Measurements from ENCODE around the gene FIGLA.

DNA sequence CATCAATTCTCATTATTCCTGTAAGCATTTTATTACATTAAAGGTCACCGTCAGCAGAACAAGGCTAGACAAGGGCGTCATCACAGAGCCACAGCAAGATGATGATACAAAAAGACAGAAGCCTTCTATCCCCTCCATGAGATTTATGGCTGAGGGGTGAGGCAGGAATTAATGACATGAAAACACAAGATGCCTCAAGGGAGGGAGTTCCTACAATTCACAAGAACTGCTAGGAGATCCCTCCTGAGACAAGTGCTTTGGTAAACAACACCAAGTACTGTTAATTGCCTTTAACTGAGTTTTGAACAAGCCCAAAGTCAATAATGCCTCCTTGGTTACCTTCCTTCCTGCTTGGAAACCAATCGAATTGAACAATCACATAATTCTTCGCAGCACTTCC lies 36.5 kb downstream of the FIGLA start:
- TF ChIP-seq CTCF (IDR thresholded peaks at IDR 0.05) = no peak
- TF ChIP-seq, protein P1, sequence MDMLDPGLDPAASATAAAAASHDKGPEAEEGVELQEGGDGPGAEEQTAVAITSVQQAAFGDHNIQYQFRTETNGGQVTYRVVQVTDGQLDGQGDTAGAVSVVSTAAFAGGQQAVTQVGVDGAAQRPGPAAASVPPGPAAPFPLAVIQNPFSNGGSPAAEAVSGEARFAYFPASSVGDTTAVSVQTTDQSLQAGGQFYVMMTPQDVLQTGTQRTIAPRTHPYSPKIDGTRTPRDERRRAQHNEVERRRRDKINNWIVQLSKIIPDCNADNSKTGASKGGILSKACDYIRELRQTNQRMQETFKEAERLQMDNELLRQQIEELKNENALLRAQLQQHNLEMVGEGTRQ (IDR thresholded peaks at IDR 0.05; ENCODE audit: borderline replicate concordance, low read depth, low read length) = no peak
- no peak for TF ChIP-seq POLR2AphosphoS5 (IDR thresholded peaks at IDR 0.05; ENCODE audit: low read depth, low read length)
- TF ChIP-seq MAX (IDR thresholded peaks at IDR 0.05; ENCODE audit: low read depth) = no peak
- no peak for TF ChIP-seq EP300 (IDR thresholded peaks at IDR 0.05; ENCODE audit: borderline replicate concordance in 1 of 2, low read depth in 1 of 2, low read length in 1 of 2)
- no peak for TF ChIP-seq GABPA (IDR thresholded peaks at IDR 0.05; ENCODE audit: low read depth)
- TF ChIP-seq, protein P2, sequence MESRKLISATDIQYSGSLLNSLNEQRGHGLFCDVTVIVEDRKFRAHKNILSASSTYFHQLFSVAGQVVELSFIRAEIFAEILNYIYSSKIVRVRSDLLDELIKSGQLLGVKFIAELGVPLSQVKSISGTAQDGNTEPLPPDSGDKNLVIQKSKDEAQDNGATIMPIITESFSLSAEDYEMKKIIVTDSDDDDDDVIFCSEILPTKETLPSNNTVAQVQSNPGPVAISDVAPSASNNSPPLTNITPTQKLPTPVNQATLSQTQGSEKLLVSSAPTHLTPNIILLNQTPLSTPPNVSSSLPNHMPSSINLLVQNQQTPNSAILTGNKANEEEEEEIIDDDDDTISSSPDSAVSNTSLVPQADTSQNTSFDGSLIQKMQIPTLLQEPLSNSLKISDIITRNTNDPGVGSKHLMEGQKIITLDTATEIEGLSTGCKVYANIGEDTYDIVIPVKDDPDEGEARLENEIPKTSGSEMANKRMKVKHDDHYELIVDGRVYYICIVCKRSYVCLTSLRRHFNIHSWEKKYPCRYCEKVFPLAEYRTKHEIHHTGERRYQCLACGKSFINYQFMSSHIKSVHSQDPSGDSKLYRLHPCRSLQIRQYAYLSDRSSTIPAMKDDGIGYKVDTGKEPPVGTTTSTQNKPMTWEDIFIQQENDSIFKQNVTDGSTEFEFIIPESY (IDR thresholded peaks at IDR 0.05; ENCODE audit: borderline replicate concordance, low read depth) = no peak
- no peak for TF ChIP-seq ELF1 (IDR thresholded peaks at IDR 0.05)
- TF ChIP-seq IRF3 (IDR thresholded peaks at IDR 0.05; ENCODE audit: low read depth, low read length) = no peak

Data from SK-N-SH (cell line).